ENCODE data around the gene MST1.

The MST1 gene

DNA sequence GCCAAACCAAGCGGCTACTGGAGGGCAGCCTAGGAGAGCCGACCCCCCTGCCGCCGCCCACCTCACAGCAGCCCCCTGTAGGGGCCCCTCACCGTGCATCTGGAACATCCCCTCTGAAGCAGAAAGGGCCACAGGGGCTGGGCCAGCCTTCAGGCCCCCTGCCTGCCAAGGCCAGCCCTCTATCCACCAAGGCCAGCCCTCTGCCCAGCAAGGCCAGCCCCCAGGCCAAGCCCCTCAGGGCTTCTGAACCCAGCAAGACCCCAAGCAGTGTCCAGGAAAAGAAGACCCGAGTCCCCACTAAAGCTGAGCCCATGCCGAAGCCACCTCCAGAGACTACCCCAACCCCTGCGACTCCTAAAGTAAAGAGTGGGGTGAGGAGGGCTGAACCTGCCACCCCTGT lies 38.6 kb downstream of the MST1 start:
- DNase-seq (ENCODE audit: insufficient read length, low spot score) (no peak), FAIRE-seq (no peak)
- TF ChIP-seq, protein P1, sequence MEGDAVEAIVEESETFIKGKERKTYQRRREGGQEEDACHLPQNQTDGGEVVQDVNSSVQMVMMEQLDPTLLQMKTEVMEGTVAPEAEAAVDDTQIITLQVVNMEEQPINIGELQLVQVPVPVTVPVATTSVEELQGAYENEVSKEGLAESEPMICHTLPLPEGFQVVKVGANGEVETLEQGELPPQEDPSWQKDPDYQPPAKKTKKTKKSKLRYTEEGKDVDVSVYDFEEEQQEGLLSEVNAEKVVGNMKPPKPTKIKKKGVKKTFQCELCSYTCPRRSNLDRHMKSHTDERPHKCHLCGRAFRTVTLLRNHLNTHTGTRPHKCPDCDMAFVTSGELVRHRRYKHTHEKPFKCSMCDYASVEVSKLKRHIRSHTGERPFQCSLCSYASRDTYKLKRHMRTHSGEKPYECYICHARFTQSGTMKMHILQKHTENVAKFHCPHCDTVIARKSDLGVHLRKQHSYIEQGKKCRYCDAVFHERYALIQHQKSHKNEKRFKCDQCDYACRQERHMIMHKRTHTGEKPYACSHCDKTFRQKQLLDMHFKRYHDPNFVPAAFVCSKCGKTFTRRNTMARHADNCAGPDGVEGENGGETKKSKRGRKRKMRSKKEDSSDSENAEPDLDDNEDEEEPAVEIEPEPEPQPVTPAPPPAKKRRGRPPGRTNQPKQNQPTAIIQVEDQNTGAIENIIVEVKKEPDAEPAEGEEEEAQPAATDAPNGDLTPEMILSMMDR (IDR thresholded peaks at IDR 0.05; ENCODE audit: insufficient read depth, missing control alignments) = no peak

DNA sequence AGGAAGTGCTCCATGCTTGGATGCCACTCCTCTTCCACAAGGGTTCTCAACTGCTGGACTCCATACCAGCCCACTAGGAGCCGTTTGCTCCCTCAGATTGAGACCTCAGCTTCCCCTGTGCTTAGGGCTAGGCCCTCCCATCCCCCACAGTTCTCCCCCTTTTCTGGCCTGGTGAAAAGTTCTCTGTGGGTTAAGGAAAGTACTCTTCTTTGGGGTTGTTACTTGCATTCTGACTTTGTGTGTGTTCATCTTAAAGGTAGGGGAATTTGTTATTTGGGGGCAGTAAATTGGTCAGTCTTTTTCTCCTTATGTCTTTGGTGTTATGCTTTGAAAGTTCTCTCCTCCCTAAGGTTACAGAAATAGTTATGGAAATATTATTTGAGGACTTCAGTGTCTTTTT lies 39.1 kb downstream of the MST1 start:
- DNase-seq (ENCODE audit: insufficient read length, low spot score) (no peak), FAIRE-seq (no peak)
- TF ChIP-seq, protein P1 (IDR thresholded peaks at IDR 0.05; ENCODE audit: insufficient read depth, missing control alignments) = no peak

DNA sequence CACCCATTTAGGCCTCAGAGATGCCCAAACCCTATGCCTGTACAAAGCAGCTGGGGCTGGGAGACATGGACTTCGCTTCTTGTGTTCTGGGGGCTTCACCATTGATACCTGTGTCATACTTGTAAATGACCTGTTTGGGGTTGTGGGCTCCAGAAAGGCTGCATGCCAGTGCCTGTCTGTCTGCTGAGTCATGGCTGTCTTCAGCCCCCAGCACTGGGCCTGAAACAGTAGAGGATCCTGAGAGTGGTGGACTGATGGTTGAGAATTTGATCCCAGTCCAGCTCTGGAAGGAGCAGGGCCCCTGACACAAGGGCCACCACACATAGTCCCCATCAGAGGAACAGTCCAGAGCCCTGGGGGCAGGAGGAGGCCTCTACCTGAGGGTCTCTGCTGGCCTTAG lies 39.7 kb downstream of the MST1 start:
- DNase-seq (ENCODE audit: insufficient read length, low spot score) (no peak), FAIRE-seq (no peak)
- TF ChIP-seq, protein P1 (IDR thresholded peaks at IDR 0.05; ENCODE audit: insufficient read depth, missing control alignments) = no peak

DNA sequence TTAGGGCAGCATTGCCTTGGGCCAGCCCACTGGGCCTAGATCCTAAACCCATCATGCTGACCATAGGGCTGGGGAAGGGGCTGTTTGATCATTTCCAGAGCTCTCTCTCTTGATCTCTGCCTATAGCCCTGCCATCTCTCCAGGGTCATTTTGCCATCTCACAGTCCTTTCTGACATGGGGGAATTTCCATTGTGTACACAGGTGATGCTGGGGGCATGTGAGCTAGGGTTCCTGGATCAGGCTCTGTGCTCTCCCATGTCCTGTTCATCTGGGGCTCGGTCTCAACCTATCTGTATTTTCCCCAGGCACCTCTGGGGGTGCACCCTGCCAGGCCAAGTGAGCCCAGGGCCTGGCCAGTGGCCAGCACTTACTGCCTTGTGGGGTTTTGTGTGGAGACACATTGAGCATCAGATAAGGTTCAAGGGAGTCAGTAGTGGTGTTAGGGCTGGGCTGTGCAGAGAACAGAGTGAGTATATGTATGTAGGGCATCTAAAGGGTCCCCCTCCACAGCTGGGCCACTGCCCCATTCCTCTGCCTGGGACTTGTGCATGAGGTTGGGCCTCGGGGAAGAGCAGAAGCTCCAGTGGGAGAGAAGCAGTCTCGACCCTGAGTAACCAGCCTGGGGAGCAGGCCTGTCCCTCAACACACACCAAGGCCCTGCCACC lies 40.8 kb downstream of the MST1 start:
- DNase-seq (ENCODE audit: insufficient read length, low spot score) (no peak), FAIRE-seq (no peak)
- TF ChIP-seq, protein P1 (IDR thresholded peaks at IDR 0.05; ENCODE audit: insufficient read depth, missing control alignments) = no peak

DNA sequence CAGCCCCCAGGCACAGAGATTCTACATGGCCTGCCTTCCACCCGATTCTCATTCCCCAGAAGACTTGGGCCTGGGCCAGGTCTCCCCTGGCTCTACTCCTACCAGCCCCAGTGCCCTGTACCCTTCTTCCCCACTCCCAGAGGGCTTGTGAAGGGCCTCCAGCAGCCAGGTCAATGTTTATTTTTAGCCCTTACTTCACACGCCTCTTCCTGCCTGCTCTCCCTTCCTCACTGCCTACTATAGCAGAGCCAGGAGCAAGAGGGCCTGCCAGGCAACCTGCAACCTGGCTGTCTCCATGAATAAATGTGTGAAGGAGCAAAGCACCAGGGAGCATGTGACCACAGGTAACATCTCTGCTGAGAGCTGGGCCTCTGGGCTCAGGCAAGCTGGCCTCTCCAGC lies 41.5 kb downstream of the MST1 start:
- DNase-seq (ENCODE audit: insufficient read length, low spot score) (no peak), FAIRE-seq (no peak)
- TF ChIP-seq, protein P1 (IDR thresholded peaks at IDR 0.05; ENCODE audit: insufficient read depth, missing control alignments) = no peak

DNA sequence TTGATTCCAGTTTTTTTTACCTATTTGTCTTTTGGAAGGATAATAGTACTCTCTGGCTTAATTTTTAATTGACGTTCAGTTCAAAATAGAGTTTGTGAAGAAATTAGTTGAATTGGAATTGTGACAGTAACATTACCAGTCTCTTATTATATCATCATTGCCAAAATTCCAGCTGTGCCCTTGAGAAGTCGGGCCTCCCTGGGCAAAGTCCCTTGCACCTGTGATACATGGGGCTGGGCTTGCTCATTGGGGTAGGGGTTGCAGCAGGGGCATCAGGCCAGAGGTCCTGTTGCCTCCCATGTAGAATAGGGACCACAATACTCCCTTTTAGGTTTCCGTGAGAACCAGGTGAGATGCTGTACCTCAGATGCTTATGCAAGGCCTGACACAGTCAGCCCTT lies 43.0 kb downstream of the MST1 start:
- FAIRE-seq (no peak), DNase-seq (ENCODE audit: insufficient read length, low spot score) (no peak)
- TF ChIP-seq, protein P1 (IDR thresholded peaks at IDR 0.05; ENCODE audit: insufficient read depth, missing control alignments) = no peak

DNA sequence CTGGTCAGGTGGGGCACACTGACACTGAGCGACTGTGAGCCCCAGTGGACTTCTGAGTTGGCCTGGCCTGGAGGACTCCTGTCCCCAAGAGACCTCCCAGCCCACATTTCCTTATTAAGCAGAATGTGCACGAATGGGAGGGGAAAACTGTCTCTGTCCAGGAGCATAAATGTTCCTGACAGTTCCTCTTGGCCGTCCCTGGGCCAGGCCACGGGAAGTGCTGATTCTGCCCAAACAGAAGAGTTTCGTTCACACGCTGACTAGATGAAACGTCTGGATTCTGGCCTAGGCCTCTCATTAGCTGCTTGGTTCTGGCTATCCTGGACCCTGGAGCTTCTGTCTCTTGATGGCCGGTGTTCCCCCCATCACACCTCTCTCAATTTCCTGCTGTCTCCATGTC lies 44.6 kb downstream of the MST1 start:
- DNase-seq (ENCODE audit: insufficient read length, low spot score) (no peak), FAIRE-seq (no peak)
- TF ChIP-seq, protein P1 (IDR thresholded peaks at IDR 0.05; ENCODE audit: insufficient read depth, missing control alignments) = no peak
